Testis (tissue), 2 donors: ENCODE measurements around the gene MACROD1.

Experiments used
- CTCF ChIP-seq, 3 experiments: fragments of 450-650 bp in 2 of 3; fragments of 200-600 bp in 1 of 3; sonication (generic) in 1 of 3; IDR thresholded peaks; one replicate each; pipeline ENCODE4 v1.5.1; 2016 to 2019; ENCODE audit warnings: antibody characterized with exemption in 3 of 3, mild to moderate bottlenecking in 2 of 3, moderate library complexity in 1 of 3
- POLR2A ChIP-seq: fragments of 450-650 bp; IDR thresholded peaks from one replicate; pipeline ENCODE4 v1.6.1; 2017; ENCODE audit warnings: antibody characterized with exemption, mild to moderate bottlenecking, moderate library complexity

DNA sequence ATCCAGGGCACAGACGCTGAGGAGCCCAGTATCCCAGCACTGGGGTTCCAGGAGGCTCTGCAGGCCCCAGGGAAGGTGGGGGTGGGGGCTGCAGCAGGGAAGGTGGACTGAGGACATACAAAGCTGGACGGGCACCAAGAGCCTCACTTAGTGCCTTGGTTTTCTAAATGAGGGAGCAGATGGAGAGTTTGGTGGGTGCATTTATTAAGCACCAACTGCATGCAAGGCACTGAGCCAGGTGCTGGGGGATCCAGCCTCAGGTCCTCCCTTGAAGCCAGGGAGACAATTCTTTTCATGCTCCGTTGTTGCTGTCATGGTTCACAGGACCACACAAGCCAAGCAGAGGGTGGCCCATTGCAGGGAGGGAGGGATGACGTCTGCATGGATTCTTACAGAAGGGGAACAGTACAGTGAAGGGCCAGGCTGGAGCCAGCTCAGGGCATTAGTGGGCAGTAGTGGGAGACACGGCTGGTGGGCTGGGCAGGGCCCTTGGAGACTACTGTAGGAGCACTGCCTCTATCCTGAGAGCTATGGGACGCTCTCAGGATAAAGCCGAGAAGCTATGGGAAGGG lies 65.0 kb downstream of the MACROD1 start:
- TF ChIP-seq CTCF (IDR thresholded peaks at IDR 0.05) (no peak), POLR2A (no peak)
